ENCODE results near the gene IMPA2.

The IMPA2 gene

GRCh38 chr18:11990539-11990938 lies 9.2 kb downstream of the IMPA2 start:
- DNase-seq (ENCODE audit: low spot score), result no peak

DNA sequence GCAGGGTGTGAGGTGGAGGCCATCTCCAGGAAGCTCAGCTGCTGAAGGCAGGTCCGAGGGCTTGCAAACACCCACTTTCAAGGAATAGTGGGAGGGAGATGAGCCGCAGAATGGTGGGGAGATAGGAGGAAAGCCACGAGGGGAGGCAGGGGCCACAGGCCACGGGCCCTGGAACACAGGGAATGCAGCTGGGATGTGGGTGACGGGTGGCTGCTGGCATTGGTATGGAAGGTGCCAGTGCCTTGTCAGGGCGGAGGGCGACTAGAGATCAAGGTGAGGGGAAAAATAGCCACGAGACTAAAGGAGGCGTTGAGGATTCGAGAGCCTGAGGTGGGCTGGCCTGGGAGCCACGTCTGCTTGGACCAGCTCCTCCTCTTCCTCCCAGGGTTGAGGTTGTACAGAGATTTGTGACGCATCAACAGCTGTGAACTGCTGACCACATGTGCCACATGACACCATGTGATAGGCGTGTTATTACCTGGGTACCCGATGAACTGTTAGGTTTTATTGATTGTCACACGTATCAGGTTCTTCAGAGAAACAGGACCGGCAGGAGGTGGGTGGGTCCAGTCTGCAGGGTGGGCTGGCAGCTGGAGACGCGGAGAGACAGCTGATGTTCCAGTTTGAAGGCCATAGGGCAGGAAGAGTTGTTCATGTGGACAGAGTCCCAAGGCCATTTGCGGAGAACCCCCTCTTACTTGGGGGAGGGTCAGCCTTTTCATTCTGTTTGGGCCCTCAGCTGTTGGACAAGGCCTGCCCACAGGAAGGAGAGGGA lies 9.9 kb downstream of the IMPA2 start:
- no peak for DNase-seq (ENCODE audit: low spot score)

DNA sequence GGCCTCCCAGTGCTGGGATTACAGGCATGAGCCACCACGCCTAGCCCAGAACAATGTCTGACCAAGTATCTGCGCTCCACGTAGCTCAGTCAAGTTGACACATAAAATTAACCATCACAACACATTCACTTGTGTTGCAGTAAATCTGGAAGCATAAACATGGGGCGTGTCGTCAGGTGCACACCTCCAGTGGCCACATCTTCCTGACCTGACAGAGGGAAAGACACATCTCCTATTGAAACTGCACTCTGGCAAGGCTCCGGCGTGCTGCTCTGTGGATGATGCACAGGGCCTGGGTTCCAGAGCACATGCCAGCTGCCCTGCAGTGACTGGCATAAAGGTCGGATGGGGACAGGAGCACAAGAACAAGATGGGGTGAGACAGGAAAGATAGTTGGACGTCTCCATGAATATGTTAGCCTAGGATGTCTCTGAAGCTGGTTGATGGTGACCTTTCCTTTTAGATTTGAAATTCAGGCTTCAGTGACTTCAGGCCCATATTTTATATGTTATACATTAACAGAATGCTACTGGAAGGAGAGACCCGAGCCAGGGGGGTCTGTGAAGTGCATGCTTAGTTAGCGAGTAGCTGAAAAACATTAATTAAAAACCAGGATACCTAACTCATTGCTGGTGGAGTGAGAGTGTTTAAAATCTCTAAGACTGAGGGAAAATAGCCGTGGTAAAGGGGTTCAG lies 10.9 kb downstream of the IMPA2 start:
- DNase-seq (ENCODE audit: low spot score), result no peak

GRCh38 chr18:11993264-11993916 lies 12.1 kb downstream of the IMPA2 start:
- DNase-seq (ENCODE audit: low spot score), result no peak

- no peak for DNase-seq (ENCODE audit: low spot score)
Measured at GRCh38 chr18:11994336-11994702, 13.0 kb downstream of the IMPA2 start.

GRCh38 chr18:11994703-11995444 lies 13.6 kb downstream of the IMPA2 start:
- no peak for DNase-seq (ENCODE audit: low spot score)

GRCh38 chr18:11995445-11996189 lies 14.3 kb downstream of the IMPA2 start:
- DNase-seq (ENCODE audit: low spot score), result no peak

DNA sequence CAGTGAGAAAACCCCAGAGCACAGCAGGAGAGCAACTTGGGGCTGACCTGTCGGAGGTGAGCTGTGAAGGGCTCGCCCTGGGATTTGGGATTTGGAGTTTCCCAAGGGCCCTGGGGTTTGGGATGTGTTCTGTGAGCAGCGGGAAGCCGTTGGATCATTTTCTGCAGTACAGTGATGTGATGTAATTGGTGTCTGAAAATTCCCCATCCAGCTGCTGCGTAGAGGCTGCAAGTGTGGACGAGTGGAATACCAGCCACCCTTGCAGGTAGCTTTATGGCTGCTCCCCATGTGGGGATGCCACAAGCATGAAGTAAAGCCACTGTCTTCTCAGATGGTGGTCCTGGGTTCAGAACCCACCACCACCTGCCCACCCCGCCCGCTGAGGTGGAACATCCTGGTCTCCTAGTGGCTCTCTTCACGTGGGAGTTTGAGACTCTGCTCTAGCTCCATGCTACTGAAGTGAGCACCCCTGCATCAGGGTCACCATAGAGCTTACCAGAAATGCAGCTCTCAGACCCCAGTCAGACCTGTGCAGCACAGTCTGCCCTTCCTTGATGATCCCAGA lies 15.0 kb downstream of the IMPA2 start:
- DNase-seq (ENCODE audit: low spot score), result no peak

GRCh38 chr18:11996907-11997306 lies 15.6 kb downstream of the IMPA2 start:
- DNase-seq (ENCODE audit: low spot score), result no peak

DNA sequence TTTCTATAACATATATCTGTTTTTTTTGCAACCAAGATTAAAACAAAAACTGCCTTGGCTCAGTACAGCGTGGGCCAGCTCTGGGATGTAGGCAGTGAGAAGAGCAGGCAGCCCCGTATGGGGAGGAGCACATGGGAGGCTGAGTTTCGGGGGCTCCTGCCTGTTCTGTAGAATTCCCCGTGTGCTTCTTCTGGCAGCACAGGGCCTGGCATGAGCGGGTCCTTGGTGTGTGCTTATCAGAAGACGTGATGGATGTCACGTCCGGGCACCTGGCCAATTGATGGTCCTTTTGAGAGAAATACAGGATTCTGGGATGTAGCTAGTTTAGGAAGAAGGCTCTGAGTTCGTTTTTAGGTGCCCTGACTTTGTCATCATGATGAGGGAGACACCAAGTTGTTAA lies 16.2 kb downstream of the IMPA2 start:
- DNase-seq (ENCODE audit: low spot score), result no peak

- DNase-seq (ENCODE audit: low spot score), result no peak
Measured at GRCh38 chr18:11998193-11998592, 16.9 kb downstream of the IMPA2 start.

- DNase-seq (ENCODE audit: low spot score), result no peak
Measured at GRCh38 chr18:11999429-11999828, 18.1 kb downstream of the IMPA2 start.

GRCh38 chr18:12000072-12000659 lies 18.9 kb downstream of the IMPA2 start:
- DNase-seq (ENCODE audit: low spot score), result no peak

DNA sequence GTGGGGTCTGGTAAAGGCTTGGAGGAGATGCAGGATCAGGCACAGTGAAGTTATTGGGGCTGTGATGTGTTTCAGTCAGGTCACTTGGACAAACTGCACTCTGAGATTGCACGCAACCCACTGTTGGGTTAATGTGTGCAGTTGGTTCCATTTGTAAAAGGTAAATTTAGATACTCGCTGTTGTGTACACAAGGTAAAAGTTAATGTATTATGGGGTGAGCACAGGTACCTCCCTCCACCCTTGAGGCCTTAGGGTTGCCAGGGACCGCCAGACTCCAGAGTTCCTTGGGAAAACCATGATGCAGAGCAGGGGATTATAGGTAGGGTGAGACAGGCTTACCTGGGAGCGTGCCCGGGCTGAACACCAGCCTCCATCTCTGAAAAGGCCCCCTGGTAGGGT lies 20.1 kb downstream of the IMPA2 start:
- no peak for DNase-seq (ENCODE audit: low spot score)

DNA sequence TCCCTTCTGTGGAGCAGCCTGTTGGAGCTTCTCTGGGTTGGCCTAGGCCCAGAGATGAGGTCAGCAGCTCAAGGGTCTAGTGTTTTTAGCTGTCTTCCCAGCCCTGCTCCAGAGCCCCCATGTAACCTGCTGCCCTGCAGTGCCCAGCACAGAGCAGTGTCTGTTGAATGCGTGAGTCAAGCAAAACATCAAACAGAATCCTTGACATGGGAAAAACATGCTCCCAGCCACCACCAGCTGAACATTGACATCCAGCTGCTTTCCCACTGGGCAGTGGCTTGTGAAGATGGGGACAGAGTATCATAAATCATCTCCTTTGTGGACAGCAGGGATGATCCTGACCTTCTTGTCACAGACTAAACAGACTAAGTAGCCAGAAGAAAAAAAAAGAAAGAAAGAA lies 22.6 kb downstream of the IMPA2 start:
- peak; percentile 42 for DNase-seq (ENCODE audit: low spot score)

DNA sequence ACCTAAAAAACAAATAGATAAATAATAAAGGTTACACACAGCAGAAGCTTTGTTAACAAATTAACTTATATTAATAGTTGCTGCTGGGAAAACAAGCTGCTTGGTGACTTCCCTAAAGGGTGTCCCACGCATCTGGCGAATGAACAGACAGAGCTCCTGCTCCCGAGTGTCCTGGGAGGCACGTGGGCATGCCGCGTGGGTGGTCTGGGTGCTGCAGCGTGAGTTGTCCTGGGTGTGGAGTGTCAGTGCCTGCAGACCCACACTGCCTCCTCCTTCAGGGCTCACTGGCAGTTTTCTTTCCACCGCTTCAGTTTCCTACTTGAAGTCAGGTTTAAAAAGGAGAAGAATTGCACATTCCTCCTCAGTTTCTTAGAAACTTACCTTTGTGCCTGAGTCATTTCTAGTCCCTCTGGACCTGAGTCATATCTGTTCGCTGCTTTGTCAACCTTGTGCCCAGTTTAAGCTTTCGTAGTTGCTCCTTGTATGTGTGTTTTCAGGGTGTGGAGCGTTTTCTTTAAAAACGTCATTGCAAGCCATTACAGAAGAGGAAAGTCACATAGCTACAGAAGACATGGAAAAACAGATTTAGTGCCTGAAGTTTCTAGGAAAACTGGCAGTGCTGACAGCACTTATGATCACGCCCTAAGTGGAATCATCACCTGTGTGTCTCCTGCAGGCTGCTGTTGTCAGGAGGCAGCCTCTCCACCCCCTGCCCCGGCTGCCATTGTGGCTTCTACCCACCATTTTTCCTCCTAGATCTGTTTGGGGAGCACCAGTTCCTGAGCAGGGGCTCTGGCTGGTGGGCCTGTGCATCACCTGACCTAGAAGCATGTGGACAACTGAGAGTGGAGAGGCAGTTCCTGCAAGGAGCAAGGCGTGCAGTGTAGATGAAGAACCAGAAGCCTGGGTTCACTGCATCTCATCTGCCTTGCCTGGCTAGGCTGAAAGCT lies 24.5 kb downstream of the IMPA2 start:
- peak; percentile 12 for DNase-seq (ENCODE audit: low spot score)

DNA sequence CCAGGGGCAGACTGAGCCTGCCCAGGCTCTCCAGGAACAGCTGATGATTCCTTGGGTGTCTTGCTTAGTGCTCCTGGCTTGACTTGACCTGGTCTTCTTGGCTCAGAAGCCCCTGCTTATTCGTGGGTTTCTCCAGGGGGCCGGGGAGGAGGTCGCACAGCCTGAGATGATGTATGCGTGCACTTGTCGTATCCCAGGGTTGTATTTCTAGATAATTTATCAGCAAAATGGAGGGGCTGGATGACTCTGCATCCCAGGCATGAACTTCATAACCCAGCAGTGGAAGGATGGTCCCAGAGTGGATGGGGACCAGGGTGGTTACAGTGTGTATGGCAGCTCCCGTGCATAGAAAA lies 25.2 kb downstream of the IMPA2 start:
- peak; percentile 30 for DNase-seq (ENCODE audit: low spot score)

GRCh38 chr18:12007063-12007462 lies 25.8 kb downstream of the IMPA2 start:
- DNase-seq (ENCODE audit: low spot score), result peak; percentile 15

- DNase-seq (ENCODE audit: low spot score), result peak; percentile 47
Measured at GRCh38 chr18:12008181-12008767, 27.0 kb downstream of the IMPA2 start.
